ENCODE results near the gene VAV1.
A peak's percentile ranks its signal among the peaks of the same experiment; 100 is the strongest.

Gene VAV1

DNA sequence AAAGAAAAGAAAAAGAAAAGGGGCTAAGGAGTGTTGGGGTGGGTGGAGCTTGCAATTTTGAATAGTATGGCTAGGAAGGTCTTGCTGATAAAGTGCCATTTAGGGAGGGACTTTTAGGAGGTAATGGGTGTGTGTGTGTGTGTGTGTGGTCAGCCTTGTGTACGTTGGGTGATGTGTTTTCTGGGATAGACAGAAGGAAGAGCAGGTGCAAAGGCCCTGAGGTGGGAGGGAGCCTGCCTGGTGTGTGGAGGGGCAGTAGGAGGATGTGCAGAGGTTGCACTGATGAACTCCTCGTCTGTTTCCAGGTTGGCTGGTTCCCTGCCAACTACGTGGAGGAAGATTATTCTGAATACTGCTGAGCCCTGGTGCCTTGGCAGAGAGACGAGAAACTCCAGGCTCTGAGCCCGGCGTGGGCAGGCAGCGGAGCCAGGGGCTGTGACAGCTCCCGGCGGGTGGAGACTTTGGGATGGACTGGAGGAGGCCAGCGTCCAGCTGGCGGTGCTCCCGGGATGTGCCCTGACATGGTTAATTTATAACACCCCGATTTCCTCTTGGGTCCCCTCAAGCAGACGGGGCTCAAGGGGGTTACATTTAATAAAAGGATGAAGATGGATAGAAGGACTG lies 84.4 kb downstream of the VAV1 start:
- TF ChIP-seq, protein P1, sequence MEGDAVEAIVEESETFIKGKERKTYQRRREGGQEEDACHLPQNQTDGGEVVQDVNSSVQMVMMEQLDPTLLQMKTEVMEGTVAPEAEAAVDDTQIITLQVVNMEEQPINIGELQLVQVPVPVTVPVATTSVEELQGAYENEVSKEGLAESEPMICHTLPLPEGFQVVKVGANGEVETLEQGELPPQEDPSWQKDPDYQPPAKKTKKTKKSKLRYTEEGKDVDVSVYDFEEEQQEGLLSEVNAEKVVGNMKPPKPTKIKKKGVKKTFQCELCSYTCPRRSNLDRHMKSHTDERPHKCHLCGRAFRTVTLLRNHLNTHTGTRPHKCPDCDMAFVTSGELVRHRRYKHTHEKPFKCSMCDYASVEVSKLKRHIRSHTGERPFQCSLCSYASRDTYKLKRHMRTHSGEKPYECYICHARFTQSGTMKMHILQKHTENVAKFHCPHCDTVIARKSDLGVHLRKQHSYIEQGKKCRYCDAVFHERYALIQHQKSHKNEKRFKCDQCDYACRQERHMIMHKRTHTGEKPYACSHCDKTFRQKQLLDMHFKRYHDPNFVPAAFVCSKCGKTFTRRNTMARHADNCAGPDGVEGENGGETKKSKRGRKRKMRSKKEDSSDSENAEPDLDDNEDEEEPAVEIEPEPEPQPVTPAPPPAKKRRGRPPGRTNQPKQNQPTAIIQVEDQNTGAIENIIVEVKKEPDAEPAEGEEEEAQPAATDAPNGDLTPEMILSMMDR (IDR thresholded peaks at IDR 0.05; ENCODE audit: control insufficient read depth, insufficient read depth, low read depth, low read length, missing control alignments): no peak
- H3K4me3 ChIP-seq (ENCODE audit: control insufficient read depth, low read depth, low read length): no peak overlapping the region
- DNase-seq (ENCODE audit: low read depth): no peak

DNA sequence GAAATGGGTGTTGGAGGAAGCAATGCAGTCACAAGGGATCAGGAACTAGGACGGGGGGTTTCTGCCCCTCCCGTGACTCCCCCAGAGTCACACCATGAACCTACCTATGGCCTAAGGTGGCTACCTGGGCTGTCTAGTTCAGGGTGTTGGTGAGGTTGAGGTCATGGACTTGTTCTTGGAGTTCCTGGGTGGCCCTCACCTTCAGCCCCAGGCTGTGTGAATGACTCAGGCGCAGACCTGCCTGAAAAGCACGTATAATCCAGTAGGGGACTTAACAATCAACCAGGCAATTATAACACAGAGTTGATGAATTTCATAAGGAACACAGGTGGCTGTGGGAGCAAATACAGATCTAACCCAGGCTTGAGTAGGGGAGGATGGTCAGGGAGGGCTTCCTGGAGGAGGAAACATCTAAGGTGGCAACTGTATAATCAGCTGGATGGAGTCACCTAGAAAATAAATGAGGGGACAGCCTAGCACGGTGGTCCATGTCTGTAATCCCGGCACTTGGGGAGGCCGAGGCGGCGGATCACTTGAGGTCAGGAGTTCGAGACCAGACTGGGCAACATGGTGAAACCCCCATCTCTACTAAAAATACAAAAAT lies 89.3 kb downstream of the VAV1 start:
- TF ChIP-seq, protein P1 (IDR thresholded peaks at IDR 0.05; ENCODE audit: control insufficient read depth, insufficient read depth, low read depth, low read length, missing control alignments): no peak
- H3K4me3 ChIP-seq (ENCODE audit: control insufficient read depth, low read depth, low read length): no peak overlapping the region
- no peak for DNase-seq (ENCODE audit: low read depth)

DNA sequence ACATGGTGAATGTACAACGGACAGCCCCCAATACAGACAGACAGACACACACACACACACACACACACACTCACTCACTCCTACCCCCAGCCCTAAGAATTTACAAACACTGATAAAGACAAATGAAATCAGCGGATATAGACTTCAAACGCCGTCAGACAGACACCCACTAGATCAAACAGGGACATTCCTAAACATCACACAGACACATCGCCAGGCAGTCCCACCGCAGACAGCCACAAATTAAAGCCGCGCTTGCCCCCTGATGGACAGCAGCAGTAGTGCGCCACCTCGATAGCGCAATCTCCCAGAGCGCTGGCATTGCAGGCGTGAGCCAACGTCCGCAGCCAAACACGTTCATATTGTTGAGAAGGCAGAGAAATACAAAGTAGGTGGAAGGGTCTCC lies 90.2 kb downstream of the VAV1 start:
- TF ChIP-seq, protein P1 (IDR thresholded peaks at IDR 0.05; ENCODE audit: control insufficient read depth, insufficient read depth, low read depth, low read length, missing control alignments): peak; percentile 90
- peak; percentile 23 for DNase-seq (ENCODE audit: low read depth)
- peak overlapping the region; percentile 10; the same call in 1 of the 2 replicates for H3K4me3 ChIP-seq (ENCODE audit: control insufficient read depth, low read depth, low read length)

DNA sequence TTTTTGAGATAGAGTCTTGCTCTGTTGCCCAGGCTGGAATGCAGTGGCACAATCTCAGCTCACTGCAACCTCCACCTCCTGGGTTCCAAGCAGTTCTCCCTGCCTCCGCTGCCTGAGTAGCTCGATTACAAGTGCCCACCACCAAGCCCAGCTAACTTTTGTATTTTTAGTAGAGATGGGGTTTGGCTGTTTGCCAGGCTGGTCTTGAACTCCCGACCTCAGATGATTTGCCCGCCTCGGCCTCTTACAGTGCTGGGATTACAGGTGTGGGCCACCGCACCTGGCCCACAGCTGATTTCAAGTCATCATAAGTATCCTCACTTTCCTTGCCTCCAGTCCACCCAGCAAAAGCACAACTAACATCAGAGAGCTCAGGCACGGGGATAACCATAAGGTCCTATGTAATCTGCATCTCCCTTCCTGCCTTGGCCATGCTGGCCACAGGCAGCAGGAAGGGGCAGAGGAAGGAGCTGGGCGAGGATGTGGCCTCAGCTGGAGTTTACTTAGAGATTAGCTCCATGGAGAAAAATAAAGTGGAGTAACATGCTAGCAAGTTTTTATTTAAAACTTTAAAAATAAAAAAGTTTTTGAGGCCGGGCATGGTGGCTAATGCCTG lies 91.9 kb downstream of the VAV1 start:
- H3K4me3 ChIP-seq (ENCODE audit: control insufficient read depth, low read depth, low read length): no peak overlapping the region
- no peak for DNase-seq (ENCODE audit: low read depth)
- TF ChIP-seq, protein P1 (IDR thresholded peaks at IDR 0.05; ENCODE audit: control insufficient read depth, insufficient read depth, low read depth, low read length, missing control alignments): no peak

DNA sequence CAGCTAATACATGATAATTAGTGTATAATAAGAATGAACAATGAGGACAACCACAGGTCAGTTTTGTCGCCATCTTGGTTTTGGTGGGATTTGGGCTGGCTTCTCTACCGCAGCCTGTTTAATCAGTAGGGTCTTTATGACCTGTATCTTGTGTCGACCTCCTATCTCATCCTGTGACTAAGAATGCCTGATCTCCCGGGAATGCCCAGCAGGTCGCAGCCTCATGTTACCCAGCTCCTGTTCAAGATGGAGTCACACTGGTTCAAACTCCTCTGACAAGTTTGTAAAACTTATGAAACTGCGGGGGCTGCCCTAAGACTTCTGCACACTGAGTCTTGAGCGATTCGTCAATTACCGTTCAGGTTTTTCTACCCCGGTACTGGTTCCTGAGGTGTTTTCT lies 93.3 kb downstream of the VAV1 start:
- TF ChIP-seq, protein P1 (IDR thresholded peaks at IDR 0.05; ENCODE audit: control insufficient read depth, insufficient read depth, low read depth, low read length, missing control alignments): no peak
- H3K4me3 ChIP-seq (ENCODE audit: control insufficient read depth, low read depth, low read length): no peak overlapping the region
- DNase-seq (ENCODE audit: low read depth): no peak

DNA sequence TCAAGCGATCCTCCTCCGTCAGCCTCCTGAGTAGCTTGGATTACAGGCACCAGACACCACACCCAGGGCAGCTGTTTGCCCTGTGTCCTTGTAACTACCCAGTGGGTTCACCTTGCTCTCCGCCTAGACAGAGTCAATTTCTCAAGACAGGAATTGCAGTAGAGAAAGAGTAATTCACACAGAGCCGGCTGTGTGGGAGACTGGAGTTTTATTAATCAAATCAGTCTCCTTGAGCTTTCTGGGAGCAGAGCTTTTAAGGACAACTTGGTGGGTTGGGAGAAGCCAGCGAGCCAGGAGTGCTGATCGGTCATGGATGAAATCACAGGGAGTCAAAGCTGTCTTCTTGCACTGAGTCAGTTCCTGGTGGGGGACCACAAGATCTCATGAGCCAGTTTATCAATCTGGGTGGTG lies 94.2 kb downstream of the VAV1 start:
- no peak for DNase-seq (ENCODE audit: low read depth)
- TF ChIP-seq, protein P1 (IDR thresholded peaks at IDR 0.05; ENCODE audit: control insufficient read depth, insufficient read depth, low read depth, low read length, missing control alignments): no peak
- no peak overlapping the region for H3K4me3 ChIP-seq (ENCODE audit: control insufficient read depth, low read depth, low read length)
